ENCODE data around the gene GFRA4.
A peak's percentile ranks its signal among the peaks of the same experiment; 100 is the strongest.

The GFRA4 gene

DNA sequence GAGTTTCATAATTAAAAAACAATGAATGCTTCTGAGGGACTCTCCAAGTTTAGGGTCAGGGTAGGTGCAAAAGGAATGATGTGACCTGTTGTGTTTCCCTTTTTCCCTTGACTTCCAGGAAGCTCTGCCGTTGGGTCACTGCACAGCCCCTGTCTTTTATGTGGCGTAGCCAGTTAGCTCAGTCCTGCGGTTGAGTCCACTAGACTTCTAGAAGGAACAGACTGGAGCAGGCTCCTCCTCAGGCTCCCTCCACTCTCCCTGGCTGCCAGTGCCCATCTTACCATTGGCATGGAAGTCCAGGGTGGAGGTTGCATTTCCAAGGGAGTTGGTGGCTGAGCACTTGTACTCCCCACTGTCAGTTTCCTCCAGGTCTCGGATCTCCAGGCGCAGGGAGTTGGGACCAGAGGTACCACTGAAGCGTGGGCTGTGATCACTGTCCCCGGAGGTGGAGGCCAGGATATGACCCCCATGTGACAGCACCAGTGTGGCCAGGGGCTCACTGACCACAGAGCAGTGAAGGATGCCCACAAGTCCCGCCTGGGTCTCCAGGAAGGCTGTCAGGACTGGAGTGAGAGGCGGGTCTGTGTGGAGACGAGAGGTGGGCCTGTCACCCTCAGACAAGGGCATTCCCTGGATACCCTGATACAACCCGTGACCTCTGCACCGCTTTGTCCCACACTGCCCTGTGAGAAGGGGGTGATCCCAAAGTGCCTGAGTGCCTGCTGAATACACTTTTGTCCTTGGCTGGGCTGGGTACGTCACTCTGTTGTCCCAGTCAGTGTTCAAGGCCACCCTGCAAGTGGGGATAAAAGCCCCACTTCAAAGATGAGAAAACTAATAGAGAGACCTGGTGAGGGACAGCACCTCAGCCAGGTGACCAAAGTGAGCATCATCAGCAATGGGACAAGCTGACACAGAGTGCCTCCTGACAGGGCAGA, 38.1 kb upstream of the GFRA4 start:
- FAIRE-seq (no peak), DNase-seq (ENCODE audit: insufficient read length, low spot score) (no peak)
- TF ChIP-seq POLR2A (IDR thresholded peaks at IDR 0.05; ENCODE audit: low read depth, low read length): no peak

DNA sequence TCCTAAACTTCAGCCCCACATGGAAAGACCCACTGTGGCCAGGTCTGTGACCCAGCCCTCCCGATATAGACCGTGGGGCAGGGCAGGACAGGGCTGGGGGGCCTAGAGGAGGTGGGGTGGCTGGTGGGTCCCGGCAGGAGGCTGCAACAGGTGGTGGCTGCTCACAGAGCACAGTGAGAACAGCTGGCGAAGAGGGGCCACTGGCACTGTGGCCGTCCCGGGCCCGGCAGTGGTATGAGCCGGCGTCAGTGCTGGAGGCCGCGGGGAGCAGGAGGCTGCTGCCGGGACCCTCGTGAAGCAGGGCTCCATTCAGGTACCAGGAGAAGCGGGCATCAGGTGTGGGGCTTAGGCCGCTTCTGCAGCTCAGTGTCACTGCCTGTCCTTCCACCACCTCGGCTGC, 35.8 kb upstream of the GFRA4 start:
- DNase-seq (ENCODE audit: insufficient read length, low spot score): no peak
- FAIRE-seq: no peak
- no peak for TF ChIP-seq POLR2A (IDR thresholded peaks at IDR 0.05; ENCODE audit: low read depth, low read length)

DNA sequence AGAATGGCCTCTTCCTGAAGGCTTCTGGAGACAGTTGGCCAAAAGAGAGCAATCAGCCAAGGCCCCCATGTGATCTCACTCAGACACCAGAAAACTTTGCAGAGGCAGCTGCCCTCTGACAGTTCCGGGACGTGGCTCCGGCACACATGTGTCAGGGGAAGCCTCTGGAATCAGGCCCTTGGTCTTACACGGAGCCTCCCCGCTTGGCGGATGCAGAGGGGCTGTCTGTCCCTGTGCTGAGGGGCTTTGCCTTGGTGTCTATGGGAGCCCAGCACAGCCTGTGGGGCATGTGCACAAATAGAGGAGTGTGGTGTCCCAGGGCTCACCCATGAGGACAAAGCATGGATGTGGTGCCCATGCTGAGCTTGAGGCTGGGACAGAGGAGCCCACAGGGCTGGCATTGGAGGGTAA, 35.4 kb upstream of the GFRA4 start:
- no peak for TF ChIP-seq POLR2A (IDR thresholded peaks at IDR 0.05; ENCODE audit: low read depth, low read length)
- FAIRE-seq: no peak

DNA sequence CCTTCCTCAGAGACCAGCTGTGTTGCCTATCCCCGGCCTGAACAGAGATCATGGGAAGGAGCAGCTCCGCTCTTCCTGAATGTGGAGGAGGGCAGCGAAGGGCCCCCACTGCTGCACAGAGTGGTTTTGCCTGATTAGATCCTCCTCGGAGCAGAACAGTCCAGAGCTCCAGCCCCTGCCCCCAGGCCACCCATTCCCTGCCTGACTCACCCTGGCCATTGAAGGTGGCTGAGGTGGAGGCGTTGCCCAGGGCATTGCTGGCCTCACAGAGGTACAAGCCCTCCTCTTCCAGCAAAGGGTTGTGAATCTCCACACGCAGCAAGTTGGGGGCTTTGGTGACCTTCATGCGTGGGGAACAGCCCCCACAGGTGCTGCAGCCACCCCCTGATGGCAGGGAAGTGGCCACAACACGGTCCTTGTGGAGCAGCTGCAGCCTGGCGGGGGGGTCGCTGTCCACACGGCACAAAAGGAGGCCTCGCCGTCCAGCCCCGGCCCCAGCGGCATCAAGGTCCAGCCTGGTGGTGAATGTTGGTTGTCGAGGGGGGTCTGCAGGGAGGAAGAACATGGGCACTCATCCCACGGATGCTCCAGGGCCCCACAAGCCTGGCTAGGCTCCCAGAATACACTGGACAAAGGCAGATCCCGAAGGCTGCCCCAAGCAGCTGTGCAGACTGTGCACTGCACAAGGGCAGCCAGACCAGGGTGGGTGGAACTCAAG, 34.5 kb upstream of the GFRA4 start:
- no peak for TF ChIP-seq POLR2A (IDR thresholded peaks at IDR 0.05; ENCODE audit: low read depth, low read length)
- DNase-seq (ENCODE audit: insufficient read length, low spot score): no peak

More for the DNA sequence above, 35.4 kb upstream of the GFRA4 start:
- no peak for DNase-seq (ENCODE audit: insufficient read length, low spot score)

DNA sequence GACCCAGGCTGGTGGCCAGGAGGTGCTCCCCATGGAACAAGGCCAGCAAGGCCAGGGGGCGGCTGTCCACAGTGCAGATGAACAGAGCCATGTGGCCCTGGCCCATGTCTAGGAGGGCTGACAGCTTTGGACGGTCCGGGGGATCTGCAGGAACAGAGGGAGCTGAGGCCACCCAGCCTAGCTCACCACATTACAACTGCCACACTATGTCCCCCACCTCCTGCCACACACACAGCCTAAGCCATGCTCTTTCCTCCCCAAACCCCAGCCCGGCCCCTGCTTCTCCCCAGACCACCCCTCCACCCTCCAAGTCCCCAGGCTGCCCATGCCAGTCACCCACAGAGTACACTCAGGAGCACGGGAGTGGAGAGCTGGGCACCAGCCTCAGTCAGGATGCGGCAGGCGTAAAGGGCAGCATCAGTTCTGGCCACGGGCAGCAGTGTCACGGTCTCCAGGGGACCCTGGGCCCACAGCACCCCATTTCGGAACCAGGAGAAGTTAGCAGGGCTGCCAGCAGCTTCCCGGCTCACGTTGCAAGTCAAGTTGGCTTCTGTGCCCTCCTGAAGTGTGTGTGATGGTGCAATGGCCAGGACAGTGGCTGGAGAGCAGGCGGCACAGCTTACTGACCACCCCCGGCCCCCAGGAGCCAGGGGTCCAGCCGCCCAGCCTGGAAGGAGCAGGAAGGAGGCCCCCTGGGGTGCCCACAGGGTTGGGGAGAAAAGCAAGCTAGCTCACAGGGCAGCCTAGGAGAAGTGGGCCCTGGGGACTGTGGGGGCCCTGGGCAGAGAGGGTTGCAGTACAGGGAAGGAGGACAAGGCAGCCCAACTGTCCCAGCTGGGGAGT, 33.8 kb upstream of the GFRA4 start:
- FAIRE-seq (no peak), DNase-seq (ENCODE audit: insufficient read length, low spot score) (no peak)
- no peak for TF ChIP-seq POLR2A (IDR thresholded peaks at IDR 0.05; ENCODE audit: low read depth, low read length)

More for the DNA sequence above, 34.5 kb upstream of the GFRA4 start:
- no peak for FAIRE-seq

DNA sequence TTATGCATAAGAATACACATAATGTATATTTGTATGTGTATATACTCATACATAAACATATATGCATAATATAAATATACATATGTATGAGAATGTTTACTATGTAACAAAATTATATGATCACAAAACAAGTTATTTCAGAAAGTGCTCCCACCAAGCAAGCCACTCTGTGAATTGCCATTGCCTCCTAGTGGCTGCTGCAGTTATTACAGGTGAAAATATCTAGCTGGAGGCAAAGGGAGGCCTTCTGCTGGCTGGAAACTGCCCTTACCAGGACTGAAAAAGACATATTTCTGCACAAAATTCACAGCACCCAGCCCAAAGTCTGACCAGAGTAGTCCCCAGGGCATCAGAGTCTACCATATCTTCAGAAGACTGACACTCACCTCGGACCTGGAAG, 33.0 kb upstream of the GFRA4 start:
- DNase-seq (ENCODE audit: insufficient read length, low spot score): no peak
- TF ChIP-seq POLR2A (IDR thresholded peaks at IDR 0.05; ENCODE audit: low read depth, low read length): no peak
- FAIRE-seq: no peak

DNA sequence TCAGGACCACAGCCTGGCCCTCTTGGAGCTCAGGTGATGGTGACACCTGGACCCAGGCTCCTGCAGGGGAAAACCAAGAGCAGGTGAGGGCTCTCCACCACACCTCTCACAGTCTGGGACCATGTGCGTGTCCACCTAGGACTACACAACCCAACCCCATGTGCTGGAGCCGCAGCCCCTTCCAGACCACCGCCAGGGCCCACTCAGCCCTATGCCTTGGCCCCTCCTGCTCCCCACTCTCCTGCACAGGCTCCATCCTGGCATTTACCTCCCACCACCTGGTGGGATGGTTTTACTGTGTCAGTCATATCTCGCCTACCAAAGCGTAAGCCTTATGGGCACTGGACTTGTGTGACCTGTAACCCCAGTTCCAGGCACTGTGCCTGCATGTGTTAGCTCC, 31.7 kb upstream of the GFRA4 start:
- DNase-seq (ENCODE audit: insufficient read length, low spot score) (no peak), FAIRE-seq (no peak)
- no peak for TF ChIP-seq POLR2A (IDR thresholded peaks at IDR 0.05; ENCODE audit: low read depth, low read length)

DNA sequence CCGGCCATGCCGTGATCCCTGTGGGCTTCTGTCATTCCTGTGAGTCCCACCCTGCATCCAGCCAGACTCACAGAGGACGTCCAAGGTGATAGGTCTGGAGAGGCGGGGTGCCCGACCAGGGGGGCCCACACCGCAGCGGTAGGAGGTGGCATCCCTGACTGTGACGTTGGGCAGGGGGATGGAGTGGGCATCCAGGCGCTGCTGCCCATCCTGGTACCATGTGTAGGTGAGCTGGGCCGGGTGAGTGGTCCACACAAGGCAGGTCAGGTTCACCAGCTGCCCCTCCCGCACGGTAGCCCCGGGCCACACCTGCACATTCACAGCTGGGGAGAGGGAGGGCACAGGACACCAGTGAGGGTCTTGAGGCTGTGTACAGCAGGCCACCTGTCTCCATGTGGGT, 30.2 kb upstream of the GFRA4 start:
- TF ChIP-seq POLR2A (IDR thresholded peaks at IDR 0.05; ENCODE audit: low read depth, low read length): no peak
- no peak for FAIRE-seq
- DNase-seq (ENCODE audit: insufficient read length, low spot score): no peak

DNA sequence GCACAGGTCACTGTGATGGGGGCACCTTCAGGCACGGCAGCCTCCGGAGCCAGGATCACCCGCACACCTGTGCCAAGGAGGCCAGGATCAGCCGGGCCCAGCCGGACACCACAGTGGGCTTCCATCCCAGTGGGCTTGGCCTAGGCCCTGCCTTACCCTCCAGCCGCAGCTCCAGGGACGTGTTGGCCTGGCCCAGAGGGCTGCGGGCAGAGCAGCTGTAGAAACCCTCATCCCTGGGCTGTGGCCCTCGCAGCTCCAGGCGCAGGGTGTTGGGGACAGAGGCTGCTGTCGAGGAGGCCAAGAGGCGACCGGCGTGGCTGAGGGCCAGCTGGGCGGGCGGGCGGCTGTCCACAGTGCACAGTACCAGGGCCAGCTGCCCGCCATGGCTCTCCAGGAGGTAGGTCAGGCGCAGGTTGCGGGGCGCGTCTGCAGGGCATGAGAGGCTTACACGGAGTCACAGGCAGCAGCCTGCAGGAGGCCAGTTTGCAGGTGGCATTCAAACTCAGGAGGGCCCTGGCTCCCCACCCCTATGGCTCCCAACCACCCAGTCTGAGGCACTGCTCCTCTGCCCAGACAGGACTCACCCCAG, 29.6 kb upstream of the GFRA4 start:
- no peak for TF ChIP-seq POLR2A (IDR thresholded peaks at IDR 0.05; ENCODE audit: low read depth, low read length)
- no peak for DNase-seq (ENCODE audit: insufficient read length, low spot score)
- FAIRE-seq: no peak

DNA sequence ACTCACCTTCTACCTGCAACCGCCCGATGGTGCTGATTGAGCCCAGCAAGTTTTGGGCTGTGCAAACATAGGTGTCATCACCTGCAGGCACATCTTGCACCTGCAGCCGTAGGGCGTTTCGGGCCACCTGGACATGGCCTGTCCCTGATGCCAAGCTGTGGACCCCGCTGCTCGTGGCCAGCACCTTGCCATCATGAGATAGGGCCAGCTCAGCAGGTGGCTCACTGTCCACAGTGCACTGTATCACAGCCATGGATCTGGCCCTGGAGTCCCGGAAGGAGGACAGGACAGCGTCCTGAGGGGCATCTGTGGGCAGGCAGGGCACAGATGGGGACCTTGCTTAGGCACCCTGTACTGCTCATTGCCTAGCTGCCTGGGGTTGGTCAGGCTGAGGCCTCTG, 28.7 kb upstream of the GFRA4 start:
- no peak for FAIRE-seq
- TF ChIP-seq POLR2A (IDR thresholded peaks at IDR 0.05; ENCODE audit: low read depth, low read length): no peak
- DNase-seq (ENCODE audit: insufficient read length, low spot score): no peak

DNA sequence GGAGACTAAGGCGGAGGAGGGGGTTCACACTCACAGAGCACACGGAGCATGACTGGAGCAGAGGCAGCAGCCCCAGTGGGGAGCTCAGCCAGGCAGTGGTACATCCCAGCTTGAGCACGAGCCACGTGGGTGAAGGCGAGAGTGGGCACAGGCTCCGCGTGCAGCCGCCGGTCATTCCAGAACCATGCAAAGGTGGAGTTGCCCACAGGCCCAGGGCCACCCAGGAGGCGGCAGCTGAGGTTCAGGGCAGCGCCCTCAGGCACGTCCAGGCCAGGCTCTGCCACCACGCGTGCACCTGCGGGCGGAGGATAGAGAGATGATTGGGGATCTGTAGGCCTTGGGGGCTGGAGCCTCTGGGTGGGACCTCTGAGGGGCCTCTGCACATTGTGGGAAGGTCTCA, 28.1 kb upstream of the GFRA4 start:
- TF ChIP-seq POLR2A (IDR thresholded peaks at IDR 0.05; ENCODE audit: low read depth, low read length): no peak
- DNase-seq (ENCODE audit: insufficient read length, low spot score) (no peak), FAIRE-seq (no peak)

DNA sequence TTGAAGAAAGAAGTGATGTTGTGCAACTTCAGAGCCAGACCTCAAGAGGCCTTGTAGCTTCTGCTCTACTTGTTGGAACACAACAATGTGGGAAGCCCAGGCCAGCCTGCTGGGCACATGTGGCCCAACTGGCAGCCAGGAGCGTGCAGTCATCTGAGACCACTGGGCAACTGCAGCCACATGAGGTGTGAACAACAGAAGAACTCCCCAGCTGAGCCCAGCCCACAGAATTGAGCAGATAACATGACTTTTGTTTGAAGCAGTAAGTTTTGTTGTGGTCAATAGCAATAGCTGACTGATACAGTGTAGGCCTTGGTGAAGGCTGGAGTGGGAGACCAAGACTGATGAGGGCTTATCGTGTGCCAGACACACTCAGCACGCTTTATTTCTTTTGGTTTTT, 27.2 kb upstream of the GFRA4 start:
- DNase-seq (ENCODE audit: insufficient read length, low spot score) (no peak), FAIRE-seq (no peak)
- no peak for TF ChIP-seq POLR2A (IDR thresholded peaks at IDR 0.05; ENCODE audit: low read depth, low read length)

DNA sequence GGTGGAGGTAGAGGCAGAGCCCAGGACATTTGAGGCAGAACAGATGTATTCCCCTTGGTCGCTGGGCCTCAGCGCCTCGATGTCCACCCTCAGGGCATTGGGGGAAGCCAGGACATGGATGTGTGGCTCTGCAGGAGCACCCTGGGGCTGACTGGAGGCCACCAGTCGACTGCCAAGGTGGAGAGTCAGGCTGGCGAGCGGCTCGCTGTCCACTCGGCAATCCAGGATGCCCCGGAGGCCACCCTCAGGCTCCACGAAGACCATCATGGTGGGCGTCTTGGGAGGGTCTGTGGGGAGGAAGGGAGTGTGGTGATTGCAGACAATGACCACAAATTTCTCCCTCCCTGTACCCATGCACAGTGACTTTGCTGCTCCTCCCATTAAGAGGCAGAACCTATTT, 26.8 kb upstream of the GFRA4 start:
- FAIRE-seq: no peak
- no peak for TF ChIP-seq POLR2A (IDR thresholded peaks at IDR 0.05; ENCODE audit: low read depth, low read length)
- no peak for DNase-seq (ENCODE audit: insufficient read length, low spot score)

DNA sequence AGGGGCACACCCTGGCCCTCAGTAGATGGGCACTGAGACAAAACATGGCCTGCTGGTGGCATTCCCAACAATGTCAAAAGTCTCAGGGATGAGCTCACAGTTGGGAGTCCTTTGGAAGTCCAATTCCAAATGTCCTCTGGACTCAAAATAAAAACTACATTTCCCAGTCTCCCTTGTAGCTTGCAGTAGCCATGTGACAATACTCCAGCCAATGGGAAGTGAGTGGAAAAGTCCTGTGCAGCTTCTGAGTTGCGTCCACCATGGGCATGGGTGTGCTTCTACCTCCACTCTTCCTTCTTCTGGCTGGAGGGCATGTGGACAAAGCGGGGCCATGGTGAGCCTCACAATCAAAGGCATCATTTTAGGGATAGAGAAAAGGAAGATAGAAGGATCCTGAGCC, 24.5 kb upstream of the GFRA4 start:
- TF ChIP-seq POLR2A (IDR thresholded peaks at IDR 0.05; ENCODE audit: low read depth, low read length): no peak
- FAIRE-seq (no peak), DNase-seq (ENCODE audit: insufficient read length, low spot score) (peak; percentile 69)
